ENCODE results near the gene SH3PXD2A.
"Not testable (repeated sequence)": the region's sequence is repeated elsewhere in the genome, so short reads cannot be mapped to it uniquely, and the experiment has no call there.

SH3PXD2A gene

DNA sequence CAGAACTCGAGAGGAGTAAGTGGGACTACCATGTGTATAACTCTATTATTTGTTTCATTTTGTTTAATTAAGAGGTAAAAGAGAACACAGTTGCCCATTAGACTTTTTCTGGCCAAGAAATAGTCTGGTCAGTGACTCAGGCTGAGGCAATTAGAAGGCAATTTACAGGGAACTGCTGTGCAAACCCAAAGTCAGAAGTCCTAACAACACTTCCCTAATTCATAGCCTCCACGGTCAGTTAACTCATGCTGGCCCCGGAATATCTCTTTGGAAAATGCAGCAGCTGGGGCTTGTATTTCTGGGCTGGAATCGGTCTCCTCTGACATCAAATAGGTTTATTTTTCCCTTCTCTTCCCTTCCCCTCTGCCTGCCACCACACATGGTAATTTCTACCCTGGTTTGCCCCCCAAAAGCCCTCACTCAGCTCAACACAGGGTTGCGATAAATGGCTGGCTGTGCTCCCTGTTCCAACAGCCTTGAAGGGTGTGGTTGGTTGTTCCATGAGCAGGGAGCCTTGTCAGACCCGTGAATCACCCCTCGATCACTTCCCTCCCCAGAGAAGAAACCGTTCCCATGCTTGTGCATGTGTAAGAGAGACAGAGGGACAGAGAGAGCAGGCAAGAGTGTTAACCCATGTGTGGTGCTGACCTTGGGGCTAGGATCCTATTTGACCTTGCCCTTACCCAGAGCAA, 5.3 kb downstream of the SH3PXD2A start:
- DNase-seq (ENCODE audit: low read depth in 1 of 2, low spot score in 1 of 2): no peak

DNA sequence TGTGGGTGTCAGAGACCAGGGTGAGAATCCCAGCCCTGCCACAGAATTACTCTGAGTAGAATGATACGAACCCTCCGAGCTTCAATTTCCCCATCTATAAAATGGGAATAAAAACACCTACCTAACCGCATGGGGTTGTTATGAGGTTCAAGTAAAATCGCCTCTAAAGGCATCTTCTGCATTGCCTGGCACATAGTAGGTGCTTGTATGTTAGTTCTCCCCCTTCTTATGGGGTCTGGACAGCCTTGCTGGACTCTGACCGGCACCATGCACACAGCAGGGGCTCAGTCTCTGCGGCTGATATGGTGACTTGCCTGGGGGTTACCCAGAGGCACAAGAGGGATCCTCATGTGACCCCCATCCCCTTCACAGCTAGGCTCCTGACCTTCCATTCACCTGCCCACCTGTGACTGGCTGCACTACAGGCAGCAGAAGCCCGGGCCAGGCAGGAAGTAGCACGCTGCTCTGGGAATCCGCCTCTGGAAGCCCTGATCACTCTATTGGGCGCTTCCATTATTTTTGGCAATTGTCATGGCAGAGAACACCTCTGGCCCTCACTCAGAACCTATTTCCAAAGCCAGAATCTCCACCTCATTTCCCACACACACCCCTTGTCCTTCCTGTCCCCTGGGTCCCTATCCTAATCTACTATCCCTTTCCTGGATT, 6.0 kb downstream of the SH3PXD2A start:
- no peak for DNase-seq (ENCODE audit: low read depth in 1 of 2, low spot score in 1 of 2)

DNA sequence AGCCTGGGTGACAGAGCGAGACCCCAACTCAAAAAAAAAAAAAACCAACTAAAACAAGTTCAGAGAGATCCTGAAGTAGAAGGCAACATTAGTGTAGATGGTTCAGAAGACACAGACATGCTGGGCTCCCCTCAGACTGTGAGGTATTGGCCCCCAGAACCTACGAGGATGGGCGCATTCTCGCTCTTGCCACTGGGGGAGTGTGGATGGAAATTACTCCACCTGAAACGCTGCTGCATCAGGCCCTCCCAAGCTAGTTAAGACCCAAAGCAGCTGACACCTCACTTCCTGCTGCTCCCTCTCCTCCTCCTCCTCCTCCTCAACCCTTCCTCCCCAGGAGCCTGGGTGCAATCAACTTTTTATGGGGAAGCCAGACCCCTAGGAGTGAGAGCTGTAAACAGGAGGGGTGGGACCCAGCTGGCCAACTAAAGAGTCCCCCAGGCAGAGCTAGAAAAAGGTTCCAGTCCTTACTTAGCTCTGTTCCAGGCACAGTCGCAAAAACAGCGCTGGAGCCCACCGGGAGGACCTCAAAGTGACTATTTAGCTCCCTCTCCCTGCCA, 7.4 kb downstream of the SH3PXD2A start:
- no peak for DNase-seq (ENCODE audit: low read depth in 1 of 2, low spot score in 1 of 2)

DNA sequence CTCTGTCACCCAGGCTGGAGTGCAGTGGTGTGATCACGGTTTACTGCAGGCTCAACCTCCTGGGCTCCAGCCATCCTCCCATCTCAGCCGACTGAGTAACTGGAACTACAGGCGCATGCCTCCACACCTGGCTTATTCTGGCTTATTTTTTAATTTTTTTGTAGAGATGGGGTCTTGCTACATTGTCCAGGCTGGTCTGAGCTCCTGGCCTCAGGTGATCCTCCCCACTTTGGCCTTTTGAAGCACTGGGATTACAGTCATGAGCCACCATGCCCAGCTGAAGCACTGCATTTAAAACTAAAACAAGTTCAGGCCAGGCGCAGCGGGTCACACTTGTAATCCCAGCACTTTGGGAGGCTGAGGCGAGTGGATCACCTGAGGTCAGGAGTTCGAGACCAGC, 8.0 kb downstream of the SH3PXD2A start:
- no peak for DNase-seq (ENCODE audit: low read depth in 1 of 2, low spot score in 1 of 2)

DNA sequence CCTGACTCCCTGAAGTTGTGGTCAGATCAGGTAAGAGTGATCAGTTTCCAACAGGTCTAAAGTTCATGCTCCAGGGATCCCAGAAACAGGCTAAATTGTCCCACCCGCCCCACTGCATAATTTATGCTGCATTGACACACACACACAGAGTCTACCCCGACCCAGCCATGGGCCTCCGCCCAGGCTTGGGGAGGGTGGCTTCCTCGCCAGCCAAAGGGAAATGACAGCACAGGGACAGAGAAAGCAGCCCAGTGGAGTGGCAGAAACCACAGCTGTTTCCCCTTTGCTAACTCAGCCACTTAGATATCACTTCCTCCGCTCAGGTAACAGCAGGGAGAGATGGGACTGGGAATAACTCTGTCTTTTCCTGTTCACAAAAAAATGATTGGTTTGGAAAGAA, 9.4 kb downstream of the SH3PXD2A start:
- no peak for DNase-seq (ENCODE audit: low read depth in 1 of 2, low spot score in 1 of 2)

DNA sequence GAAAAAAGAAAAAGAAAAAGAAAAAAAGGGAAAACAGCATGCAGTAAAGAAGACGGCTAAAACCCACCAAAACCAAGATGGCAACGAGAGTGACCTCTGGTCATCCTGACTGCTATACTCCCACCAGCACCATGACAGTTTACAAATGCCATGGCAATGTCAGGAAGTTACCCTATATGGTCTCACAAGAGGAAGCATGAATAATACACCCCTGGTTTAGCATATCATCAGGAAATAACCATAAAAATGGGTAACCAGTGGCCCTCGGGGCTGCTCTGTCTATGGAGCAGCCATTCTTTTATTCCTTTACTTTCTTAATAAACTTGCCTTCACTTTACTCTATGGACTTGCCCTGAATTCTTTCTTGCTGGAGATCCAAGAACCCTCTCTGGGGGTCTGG, 10.0 kb downstream of the SH3PXD2A start:
- not testable (repeated sequence) for DNase-seq (ENCODE audit: low read depth in 1 of 2, low spot score in 1 of 2)

DNA sequence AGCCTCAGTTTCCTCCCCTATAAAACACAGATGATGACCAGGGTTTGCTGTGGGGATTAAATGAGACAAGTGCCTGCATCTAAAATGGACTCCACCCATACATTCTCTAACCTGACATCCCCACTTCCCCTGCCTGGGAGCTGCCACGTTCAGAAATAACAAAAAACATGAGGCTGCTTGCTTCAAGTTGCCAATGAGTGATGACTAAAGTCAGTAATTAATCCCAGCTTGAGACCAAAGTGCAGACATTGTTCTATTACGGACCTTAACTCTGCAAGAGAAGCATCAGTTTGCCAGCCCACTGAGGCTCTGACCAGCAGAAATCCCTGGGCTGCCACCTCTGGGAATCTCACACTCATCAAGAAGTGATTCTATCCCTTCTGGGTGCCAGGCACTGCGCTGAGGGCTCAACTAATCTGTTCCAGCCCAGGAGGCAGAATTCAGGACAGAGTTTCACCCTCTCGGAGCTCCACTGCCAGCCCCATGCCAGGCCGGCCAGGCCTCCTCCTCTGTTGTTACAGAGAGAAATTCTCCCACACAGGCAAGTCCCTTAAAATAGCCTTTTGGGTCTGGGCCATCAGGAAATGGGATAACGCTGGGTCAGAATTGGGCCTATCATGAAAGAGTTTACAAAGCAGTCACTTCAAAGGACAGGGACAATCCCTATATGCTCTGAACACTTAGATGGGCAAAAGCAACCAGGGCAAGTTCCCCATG, 11.4 kb downstream of the SH3PXD2A start:
- no peak for DNase-seq (ENCODE audit: low read depth in 1 of 2, low spot score in 1 of 2)

DNA sequence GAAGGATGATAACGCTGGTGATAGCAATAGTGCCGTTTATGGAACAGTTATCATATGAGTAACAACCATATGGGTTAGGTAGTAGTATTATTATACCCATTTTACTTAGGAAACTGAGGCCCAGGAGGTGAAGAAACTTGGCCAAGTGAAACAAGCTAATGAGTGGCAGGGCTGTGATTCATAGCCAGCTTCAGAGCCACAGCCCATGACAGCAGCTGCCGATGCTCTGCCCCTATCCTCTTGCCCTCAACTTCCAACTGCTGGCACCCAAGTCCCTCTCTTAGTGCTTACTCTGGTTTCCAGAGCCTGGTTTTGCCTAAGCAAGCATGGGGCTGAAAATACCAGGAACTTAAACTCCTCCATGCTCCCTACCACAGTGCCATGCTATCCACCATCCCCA, 12.3 kb downstream of the SH3PXD2A start:
- DNase-seq (ENCODE audit: low read depth in 1 of 2, low spot score in 1 of 2): no peak

DNA sequence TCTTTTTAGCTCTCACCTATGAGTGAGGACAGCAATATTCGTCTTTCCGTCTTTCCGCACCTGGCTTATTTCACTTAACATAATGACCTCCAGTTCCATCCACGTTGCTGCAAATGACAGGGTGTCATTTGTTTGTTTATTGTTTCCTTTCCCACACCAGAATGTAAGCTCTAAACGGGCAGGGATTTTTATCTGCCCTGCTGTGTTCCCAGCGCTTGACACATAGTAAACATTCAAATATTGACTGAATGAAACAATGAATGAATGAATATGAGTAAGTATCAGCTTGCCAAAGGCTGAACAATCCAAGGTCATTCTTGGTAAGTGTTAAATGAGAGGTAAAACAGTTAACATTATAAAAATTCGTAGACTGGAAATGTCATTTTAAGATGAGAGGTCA, 12.8 kb downstream of the SH3PXD2A start:
- no peak for DNase-seq (ENCODE audit: low read depth in 1 of 2, low spot score in 1 of 2)

DNA sequence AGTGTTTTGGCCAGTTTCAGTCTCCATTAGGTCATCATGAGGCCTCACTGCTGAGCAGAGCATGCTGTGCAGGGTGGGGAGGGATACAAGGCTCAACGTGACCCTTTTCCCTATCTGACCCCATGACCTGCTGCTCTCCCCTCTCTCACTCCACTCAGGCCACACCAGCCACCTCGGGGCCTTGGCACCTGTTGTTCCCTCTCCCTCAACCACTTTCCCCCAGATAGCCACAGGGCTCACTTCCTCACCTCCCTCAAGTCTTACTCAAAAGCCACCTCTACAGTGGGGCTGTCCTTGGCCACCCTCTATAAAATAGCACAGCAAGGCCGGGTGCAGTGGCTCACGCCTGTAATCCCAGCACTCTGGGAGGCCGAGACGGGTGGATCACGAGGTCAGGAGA, 13.9 kb downstream of the SH3PXD2A start:
- no peak for DNase-seq (ENCODE audit: low read depth in 1 of 2, low spot score in 1 of 2)

DNA sequence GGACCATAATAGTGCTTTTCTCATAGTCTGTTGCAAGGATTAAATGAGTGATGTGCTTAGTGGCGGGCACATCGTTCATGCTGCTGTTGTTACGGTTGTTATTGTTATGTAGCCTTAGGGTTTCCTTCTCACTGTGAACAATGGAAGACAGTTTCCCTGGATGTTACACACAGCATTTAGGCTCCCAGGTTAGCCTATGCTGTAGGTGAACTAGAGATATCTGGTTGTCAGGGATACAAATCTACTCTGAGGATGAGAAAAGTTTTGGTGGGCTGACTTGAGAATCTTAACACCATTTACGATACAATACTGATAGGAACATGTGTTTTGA, 14.7 kb downstream of the SH3PXD2A start:
- DNase-seq (ENCODE audit: low read depth in 1 of 2, low spot score in 1 of 2): no peak

DNA sequence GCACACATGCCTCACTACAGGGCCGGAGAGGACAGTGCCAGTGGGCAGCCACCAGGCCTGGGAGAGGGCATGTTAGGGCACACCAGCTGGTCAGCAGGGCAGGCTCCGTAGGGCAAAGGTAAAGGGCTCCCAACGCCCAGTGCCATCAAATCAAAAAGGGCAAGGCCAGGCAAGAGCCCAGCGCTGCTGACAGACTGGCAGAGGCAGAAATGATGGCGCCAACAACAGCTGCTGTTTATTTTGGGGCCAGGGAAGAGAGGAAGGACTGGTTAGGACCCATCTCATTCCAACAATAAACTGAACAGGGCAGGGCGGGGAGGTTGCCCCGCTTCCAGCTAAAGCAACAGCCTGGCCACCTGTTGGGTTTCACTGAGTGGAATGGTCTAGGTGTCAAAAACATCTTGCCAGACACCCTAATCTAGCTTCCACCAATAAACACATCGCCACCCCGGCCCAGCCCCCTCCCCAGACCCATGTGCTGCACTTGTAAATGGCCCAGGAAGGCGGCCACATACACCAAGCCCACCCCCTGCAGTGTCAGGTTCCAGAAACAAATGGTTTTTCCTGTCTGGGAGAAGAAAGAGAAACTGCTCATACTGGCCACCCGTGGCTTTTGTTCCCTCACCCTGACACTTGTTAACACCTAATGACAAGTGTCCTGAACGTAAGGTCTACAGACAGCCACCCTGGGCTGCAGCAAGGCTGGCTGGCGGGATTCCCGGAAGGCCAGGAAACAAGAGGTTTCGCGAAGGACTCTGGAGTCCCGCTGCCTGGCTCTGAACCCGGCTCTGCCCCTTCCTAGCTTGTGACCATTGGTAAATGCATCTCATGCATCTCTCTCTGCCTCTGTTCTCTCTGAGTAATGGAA, 15.3 kb downstream of the SH3PXD2A start:
- no peak for DNase-seq (ENCODE audit: low read depth in 1 of 2, low spot score in 1 of 2)

DNA sequence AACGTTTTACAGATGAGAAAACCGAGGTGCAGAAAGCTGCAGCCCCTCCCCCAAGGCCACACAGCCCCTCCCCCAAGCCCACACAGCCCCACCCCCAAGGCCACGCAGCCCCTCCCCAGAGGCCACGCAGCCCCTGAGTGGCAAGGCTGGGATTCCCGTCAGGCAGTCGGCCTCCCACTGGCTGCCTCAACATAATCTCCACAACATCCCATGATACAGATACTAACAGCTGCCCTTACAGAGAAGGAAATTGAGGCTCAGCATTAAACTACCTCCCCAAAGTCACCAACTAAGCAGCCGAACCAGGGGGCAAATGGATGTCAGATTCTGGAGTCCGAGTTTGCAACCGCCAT, 15.9 kb downstream of the SH3PXD2A start:
- DNase-seq (ENCODE audit: low read depth in 1 of 2, low spot score in 1 of 2): no peak

DNA sequence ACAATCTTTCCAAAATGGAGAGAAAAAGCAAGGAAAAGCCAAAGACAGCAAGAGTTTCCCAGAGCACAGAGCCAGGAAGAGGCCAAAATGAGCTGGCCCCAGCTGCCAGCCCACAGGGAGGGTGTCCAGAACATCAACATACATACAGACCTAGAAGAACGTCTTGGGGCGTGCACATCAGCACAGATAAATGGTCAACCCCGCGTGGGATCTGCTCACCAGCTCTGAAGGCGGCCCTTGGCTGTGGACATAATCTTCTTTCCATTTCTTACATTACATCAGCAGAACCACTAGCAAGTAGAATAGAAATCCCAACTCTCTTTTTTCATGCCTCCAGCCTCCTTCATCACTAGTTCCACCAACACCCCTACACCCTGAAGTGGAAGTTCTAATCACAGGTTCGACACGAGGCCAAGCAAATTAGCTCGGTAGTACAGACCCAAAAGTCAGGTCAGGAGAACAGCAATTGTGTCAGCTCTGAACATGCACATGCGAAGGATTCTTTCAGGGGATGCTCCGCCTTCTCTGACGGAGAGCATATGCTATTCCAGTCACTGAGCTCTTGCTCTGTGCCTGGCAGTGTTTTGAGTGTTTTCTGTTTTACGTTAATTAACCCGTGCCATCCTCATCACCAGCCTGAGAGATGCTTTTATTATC, 16.4 kb downstream of the SH3PXD2A start:
- no peak for DNase-seq (ENCODE audit: low read depth in 1 of 2, low spot score in 1 of 2)

DNA sequence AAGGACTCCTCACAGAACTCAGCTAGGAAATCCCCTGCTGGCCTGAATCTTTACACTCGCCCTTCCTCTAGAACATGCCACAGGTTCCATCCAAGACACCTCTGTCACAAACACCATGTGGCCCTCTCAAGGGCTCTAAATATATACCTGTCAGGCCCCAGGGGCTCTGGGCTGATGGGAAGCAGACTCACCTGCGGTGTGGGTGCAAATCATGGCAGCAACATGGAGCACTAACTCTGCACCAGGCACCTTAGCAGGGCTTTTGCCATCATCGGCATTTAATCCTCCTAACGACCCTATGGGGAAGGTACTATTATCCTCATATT, 17.3 kb downstream of the SH3PXD2A start:
- DNase-seq (ENCODE audit: low read depth in 1 of 2, low spot score in 1 of 2): no peak

DNA sequence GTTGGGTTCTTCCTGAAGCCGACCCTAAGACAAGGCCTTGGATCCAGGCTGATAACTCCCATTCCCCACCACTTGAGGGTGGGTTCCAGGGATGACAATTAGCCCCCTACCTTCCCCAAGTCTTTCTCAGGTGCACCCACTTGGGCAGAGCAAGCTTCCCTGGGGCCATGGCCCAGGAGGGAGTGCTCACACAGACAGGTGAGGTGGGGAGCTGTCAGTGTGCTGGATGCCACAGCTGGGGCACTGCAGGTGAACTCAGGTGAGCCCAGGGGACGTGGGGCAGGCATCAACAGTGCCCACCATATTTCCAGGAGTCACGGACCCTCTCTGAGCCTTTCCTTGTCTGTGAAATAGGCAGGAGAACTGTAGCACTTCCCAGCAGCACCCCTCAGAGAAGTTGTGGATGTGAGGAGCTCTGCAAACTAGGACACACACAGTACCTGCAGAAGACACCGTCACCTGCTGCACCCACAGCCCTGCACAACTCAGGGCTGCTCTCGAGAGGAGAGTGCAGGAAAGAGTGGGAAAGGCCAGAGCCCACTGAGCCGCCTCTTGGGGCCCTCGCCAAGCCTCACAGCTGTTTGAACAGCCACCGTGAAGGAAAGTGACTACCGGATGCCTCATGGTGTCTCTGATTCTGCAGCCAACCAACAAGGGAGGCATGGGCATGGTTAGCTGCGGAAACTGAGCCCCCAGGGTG, 17.9 kb downstream of the SH3PXD2A start:
- DNase-seq (ENCODE audit: low read depth in 1 of 2, low spot score in 1 of 2): no peak

DNA sequence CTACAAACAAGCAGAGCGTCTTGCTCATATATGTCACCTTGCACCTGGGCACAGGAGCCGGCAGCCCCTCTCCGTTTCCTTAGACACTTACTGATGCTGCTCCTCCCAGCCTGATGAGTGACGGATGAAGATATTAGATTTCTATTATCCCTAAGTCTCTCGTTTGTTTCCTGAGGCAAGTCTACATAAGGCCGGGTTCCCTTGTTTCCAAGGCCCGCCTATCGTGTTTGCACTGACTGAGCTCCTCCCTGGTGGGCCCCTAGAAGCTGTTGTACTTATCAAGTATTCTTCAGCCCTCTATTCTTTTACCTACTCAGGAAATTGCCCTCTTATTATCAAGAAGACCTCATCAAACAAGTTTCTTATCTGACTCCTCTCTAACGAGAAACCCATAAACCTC, 18.5 kb downstream of the SH3PXD2A start:
- no peak for DNase-seq (ENCODE audit: low read depth in 1 of 2, low spot score in 1 of 2)

DNA sequence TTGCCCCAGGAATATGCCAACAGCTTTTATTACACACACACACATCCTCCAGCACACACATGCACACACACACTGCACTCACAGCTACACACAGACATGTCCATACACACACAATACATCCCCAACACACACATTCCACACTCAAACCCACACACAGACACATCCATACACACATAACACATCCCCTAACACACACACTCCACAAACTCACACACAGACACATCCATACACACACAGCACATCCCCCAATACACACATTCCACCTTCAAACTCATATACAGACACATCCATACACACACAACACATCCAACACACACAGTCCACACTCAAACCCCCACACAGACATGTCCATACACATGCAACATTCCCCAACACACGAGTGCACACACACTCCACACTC, 19.1 kb downstream of the SH3PXD2A start:
- DNase-seq (ENCODE audit: low read depth in 1 of 2, low spot score in 1 of 2): no peak

DNA sequence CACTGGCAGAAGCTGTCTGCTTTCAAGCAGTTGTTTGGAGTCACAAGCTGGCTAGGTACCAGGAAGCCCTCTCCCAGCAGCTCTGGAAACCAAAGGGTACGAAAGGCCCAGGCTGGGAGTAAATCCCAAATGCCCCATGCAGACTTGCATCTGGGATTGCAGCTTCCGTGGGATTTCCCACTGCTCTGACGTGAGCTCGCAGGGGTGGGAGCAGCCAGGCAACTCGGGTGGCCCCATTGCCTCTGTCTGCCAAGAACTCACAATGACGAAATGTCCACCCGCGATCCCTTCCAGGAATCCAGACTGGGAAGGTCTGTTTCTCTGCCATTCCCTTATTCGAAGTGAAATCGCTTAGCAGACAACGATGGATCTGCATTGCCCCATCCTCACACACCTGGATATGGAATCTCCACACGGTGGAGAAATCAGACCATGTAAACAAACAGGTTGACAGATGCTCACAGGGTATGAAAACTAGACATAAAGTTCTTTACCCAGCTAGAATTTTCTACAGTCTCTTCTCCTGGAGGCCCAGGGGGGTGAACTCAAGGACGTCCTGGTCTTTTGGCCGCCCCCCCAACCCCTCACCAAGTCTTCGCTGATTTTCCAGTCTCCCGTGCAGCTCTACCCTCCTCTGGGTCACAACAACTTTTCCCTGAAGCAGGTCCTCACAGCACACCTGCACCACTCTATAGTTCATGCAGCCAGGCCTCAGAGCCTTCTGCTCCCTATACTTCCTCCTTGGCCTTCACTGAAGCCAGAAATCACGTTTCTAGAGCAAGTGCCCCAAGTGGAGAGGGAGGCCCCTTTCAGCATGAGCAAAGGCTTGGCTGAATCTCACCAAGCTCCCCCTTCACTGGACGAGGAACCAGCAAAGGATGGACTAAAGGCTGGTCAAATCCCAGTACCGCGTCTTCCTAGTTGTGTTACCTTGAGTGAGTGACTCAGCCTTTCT, 20.0 kb downstream of the SH3PXD2A start:
- no peak for DNase-seq (ENCODE audit: low read depth in 1 of 2, low spot score in 1 of 2)
